Ascending aorta (tissue), 2 donors: ENCODE data around the gene FAM200A. TPM values are rescaled to one million over a fixed set of nuclear protein-coding genes. Genes with fewer than 3 reads are reported as not detected.

ENCODE experiments used
- DNase-seq, 2 donors: peaks; one replicate each; pipeline ENCODE4 v3.0.0-alpha.2; 2019; ENCODE audit warnings: low spot score in 2 of 2
- H3K27ac ChIP-seq, 2 donors: fragments of 200-600 bp; sonication (generic); one replicate each; pipeline ENCODE4 v1.5.1; 2016 to 2017; ENCODE audit warnings: mild to moderate bottlenecking in 1 of 2
- H3K27me3 ChIP-seq: fragments of 200-600 bp; sonication (generic); one replicate; pipeline ENCODE4 v1.5.1; 2017
- H3K36me3 ChIP-seq, 2 donors: fragments of 200-600 bp; sonication (generic); one replicate each; pipeline ENCODE4 v1.5.1; 2016
- H3K4me1 ChIP-seq, 2 donors: fragments of 200-600 bp; sonication (generic); one replicate each; pipeline ENCODE4 v1.5.1; 2016 to 2017; ENCODE audit warnings: mild to moderate bottlenecking in 1 of 2
- H3K4me3 ChIP-seq, 2 donors: fragments of 200-600 bp; sonication (generic); one replicate each; pipeline ENCODE4 v1.5.1; 2016 to 2017; ENCODE audit warnings: mild to moderate bottlenecking in 1 of 2
- H3K9me3 ChIP-seq, 2 donors: fragments of 200-600 bp; sonication (generic); one replicate each; pipeline ENCODE4 v1.5.1; 2016
- intact Hi-C: fragments of 100-400 bp; cut with DNase I; formaldehyde crosslinking; loops from one replicate; pipeline ENCODE4 v1.15.1; 2023
- total RNA-seq: library from RNA; depleted of rRNA; stranded (reverse); fragments of >200 nt; gene quantifications from one replicate; pipeline ENCODE4 v1.1.0, GENCODE V29; 2016
- TF ChIP-seq, protein P1 (sequence below), 3 experiments: fragments of 200-600 bp in 2 of 3; fragments of 450-650 bp in 1 of 3; sonication (generic) in 2 of 3; IDR thresholded peaks; one replicate each; pipeline ENCODE4 v1.5.1; 2016 to 2019; ENCODE audit warnings: antibody characterized with exemption in 3 of 3, mild to moderate bottlenecking in 1 of 3, moderate library complexity in 1 of 3

The FAM200A gene
- total RNA-seq, 1 donor from 2014 or later, result 0.64 TPM

DNA sequence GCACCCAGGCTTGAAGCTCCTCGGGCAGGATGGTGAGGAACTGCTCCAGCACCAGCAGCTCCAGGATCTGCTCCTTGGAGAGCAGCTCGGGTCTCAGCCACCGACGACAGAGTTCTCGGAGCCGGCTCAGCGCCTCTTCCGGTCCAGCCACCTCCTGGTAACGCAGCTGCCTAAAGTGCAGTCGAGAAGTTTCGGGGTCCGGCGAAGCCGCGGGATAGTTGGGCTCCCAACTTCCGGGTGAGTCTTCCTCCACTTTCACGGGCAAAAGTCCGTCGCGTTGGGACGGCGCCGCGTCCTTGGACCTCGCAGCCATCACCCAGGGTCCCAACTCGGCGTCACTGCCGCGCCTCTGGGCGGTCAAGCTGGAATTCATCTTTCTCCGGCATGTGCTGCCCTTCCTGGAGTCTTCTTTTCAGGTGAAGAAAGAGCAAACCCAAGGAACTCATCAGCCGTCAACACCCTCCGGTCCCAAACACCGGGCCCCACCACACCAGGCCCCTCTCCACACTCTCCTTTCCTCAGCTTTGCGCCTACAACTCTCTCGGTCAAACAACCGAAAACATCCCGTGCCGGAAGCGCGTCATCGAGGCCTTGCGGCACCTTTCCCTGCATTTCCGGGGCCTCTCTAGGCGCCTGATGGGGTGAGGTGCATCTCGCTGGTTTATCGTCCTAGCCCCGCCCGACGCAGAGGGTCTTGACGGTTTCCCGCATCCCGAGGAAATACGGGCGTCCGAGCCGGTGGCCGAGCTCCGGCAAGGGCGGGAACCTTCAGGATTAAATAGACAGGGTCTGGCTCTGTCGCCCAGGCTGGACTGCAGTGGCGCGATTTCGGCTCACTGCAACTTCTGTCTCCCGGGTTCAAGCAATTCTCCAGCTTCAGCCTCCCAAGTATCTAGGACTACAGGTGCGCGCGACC is 51.9 kb downstream of the FAM200A start, which contains the start of gene ZNF394:
ZNF394 (minus strand) TSS at position 561 of the 916 bp plus-strand sequence; CDS start at position 373, 188 bp downstream.
- TF ChIP-seq, protein P1, sequence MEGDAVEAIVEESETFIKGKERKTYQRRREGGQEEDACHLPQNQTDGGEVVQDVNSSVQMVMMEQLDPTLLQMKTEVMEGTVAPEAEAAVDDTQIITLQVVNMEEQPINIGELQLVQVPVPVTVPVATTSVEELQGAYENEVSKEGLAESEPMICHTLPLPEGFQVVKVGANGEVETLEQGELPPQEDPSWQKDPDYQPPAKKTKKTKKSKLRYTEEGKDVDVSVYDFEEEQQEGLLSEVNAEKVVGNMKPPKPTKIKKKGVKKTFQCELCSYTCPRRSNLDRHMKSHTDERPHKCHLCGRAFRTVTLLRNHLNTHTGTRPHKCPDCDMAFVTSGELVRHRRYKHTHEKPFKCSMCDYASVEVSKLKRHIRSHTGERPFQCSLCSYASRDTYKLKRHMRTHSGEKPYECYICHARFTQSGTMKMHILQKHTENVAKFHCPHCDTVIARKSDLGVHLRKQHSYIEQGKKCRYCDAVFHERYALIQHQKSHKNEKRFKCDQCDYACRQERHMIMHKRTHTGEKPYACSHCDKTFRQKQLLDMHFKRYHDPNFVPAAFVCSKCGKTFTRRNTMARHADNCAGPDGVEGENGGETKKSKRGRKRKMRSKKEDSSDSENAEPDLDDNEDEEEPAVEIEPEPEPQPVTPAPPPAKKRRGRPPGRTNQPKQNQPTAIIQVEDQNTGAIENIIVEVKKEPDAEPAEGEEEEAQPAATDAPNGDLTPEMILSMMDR (IDR thresholded peaks at IDR 0.05), result no peak
- intact Hi-C loops, result loop anchor here (1.0 to 10.0 kb wide), 3 partner anchors 28 to 1215 kb away; partner anchors contain the start of genes BRI3, ZNF789 and ZSCAN25

DNA sequence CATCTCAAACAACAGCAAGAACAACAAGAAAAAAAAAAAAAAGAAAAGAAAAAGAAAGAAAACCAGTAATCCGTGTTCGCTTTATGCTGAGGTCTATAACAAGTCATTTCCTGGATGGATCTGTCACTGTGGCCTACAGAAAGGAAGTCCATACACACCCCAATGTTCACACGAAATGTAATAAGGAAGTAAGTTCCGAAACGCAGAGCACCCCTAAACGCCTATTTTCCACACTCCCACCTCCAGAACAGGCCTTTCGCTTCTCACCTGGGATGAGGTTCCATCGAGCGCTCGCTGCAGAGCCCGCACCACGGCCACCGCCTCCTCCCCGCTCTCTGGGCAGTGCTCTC is 52.6 kb downstream of the FAM200A start:
- Histone ChIP-seq H3K9me3 (peaks cover 2 to 9% of the 10 kb centered on the region in 2 donors), H3K27ac (peak overlapping the region; percentile 91 to 97), H3K4me1 (peaks cover 14 to 30% of the 10 kb centered on the region in 2 donors), H3K4me3 (peak overlapping the region; percentile 78 to 81), H3K36me3 (peaks cover 18 to 39% of the 10 kb centered on the region in 2 donors), H3K27me3 (no peaks in the 10 kb centered on the region)
- intact Hi-C loops, result loop anchor here (1.0 kb wide), 1 partner anchor 27 kb away; the partner anchor contains the start of gene ZNF789
- no peak for DNase-seq
- TF ChIP-seq, protein P1 (IDR thresholded peaks at IDR 0.05), result no peak

More for the DNA sequence above, 51.9 kb downstream of the FAM200A start, which contains the start of gene ZNF394:
- Histone ChIP-seq H3K4me3 (peak within 1 kb of the TSS; percentile 78 to 81), H3K4me1 (peaks cover 14 to 30% of the 10 kb centered on the region in 2 donors), H3K27ac (peak within 1 kb of the TSS; percentile 91 to 97), H3K36me3 (peaks cover 12 to 32% of the 10 kb centered on the region in 2 donors), H3K27me3 (no peaks in the 10 kb centered on the region), H3K9me3 (peaks cover 0 to 2% of the 10 kb centered on the region in 2 donors)
- DNase-seq, result peak; percentile 39 to 95

DNA sequence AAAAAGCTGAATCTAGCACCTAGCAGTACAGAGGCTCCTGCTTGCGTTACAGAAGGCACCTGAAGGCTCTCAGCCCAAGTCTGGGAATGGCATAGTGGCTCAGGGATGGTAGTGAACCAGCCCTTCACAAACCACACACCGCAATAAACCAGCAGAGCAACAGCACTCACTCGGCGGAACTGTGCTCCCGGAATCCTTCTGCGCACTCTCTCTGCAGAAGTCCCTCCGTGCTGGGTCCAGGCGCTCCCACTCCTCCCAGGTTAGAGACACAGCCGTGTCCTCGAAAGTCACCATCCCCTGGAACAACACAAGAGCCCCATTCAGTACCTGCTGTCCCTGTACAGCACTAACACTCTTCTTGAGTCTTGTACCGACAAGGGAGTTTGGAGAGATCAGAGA is 53.4 kb downstream of the FAM200A start:
- H3K4me1 ChIP-seq, result peaks cover 14 to 30% of the 10 kb centered on the region in 2 donors
- intact Hi-C loops, result no loop called here
- H3K27ac ChIP-seq, result no peak overlapping the region
- H3K9me3 ChIP-seq, result peaks cover 10 to 16% of the 10 kb centered on the region in 2 donors
- H3K27me3 ChIP-seq, result no peaks in the 10 kb centered on the region
- no peak for DNase-seq
- TF ChIP-seq, protein P1 (IDR thresholded peaks at IDR 0.05), result no peak
- H3K4me3 ChIP-seq, result peak overlapping the region; percentile 78 to 81
- H3K36me3 ChIP-seq, result peaks cover 26 to 47% of the 10 kb centered on the region in 2 donors

DNA sequence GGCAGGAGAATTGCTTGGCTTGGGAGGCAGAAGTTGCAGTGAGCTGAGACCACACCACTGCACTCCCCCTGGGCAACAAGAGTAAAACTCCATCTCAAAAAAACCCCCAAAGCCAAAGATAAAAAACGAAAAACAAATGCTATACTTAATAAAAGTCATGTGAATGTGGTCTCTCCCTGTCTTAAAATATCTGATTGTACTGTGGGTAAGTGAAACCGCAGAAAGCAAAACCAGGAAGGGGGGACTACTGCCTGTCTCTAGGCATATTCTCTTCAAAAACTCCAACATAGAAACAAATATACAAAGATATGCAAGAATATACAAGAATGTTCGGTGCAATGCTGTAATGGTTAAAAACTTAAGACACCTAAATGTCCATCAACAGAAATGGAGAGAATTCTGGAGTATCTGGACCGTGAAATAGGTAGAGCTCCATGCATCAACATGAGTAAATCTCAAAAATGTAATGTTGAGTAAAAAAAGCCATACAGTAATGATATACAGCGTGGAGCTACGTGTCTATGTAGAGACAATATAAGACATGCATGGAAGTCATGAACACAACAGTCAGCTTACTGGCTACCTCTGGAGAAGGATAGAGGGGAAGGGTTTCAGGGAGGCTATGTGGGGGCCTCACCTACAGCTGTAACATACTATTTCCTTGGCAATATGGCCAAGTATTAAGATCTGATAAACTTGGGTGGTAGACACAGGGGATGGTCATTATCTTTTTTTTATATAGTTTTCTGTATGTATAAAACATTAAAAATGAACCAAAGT is 54.0 kb downstream of the FAM200A start:
- intact Hi-C loops, result no loop called here

More for the DNA sequence above, 54.0 kb downstream of the FAM200A start:
- no peaks in the 10 kb centered on the region for H3K27me3 ChIP-seq
- H3K27ac ChIP-seq, result no peak overlapping the region
- peaks cover 16 to 21% of the 10 kb centered on the region in 2 donors for H3K9me3 ChIP-seq
- H3K4me1 ChIP-seq, result peaks cover 14 to 30% of the 10 kb centered on the region in 2 donors
- no peak for DNase-seq
- H3K36me3 ChIP-seq, result peaks cover 32 to 53% of the 10 kb centered on the region in 2 donors
- TF ChIP-seq, protein P1 (IDR thresholded peaks at IDR 0.05), result no peak
- H3K4me3 ChIP-seq, result peak overlapping the region; percentile 78 to 81

Other genes with a start within 250 kb of the FAM200A start
- gene ARPC1A, start 226.2 kb downstream of the FAM200A start, total RNA-seq, result 87.7 TPM
- 360 TPM for gene ARPC1B, start 177.4 kb downstream of the FAM200A start, total RNA-seq
- gene PDAP1, start 143.5 kb downstream of the FAM200A start, total RNA-seq, result 104 TPM
- 41.3 TPM for gene BUD31, start 143.1 kb downstream of the FAM200A start, total RNA-seq
- gene PTCD1, start 113.3 kb downstream of the FAM200A start, total RNA-seq, result 2.6 TPM
- gene CPSF4, start 113.2 kb downstream of the FAM200A start, total RNA-seq, result 38.0 TPM
- gene ATP5MF, start 85.9 kb downstream of the FAM200A start, total RNA-seq, result 893 TPM
- 4.2 TPM for gene ZNF789, start 79.2 kb downstream of the FAM200A start, total RNA-seq
- 25.7 TPM for gene ZNF394, start 51.8 kb downstream of the FAM200A start, total RNA-seq
- 4.4 TPM for gene ZKSCAN5, start 47.5 kb downstream of the FAM200A start, total RNA-seq
- gene ZNF655, start 6.5 kb upstream of the FAM200A start, total RNA-seq, result 37.9 TPM
- 0.43 TPM for gene TMEM225B, start 46.2 kb upstream of the FAM200A start, total RNA-seq
- 10.3 TPM for gene ZSCAN25, start 64.8 kb upstream of the FAM200A start, total RNA-seq
- gene CYP3A5, start 127.9 kb upstream of the FAM200A start, total RNA-seq, result 0.43 TPM
- gene CYP3A7, start 183.1 kb upstream of the FAM200A start, total RNA-seq, result not detected
- gene CYP3A4, start 232.1 kb upstream of the FAM200A start, total RNA-seq, result not detected